Mammary epithelial cell (primary cell): ENCODE results near the gene PNO1.
"Not testable (repeated sequence)": the region's sequence is repeated elsewhere in the genome, so short reads cannot be mapped to it uniquely, and the experiment has no call there.

ENCODE experiments used
- EZH2 ChIP-seq: IDR thresholded peaks from 2 replicates; pipeline ENCODE4 v1.6.1; 2012; ENCODE audit warnings: low read length, inconsistent platforms, borderline replicate concordance
- TF ChIP-seq, protein P1 (sequence below), 2 donors: IDR thresholded peaks in 1 of 2; conservative IDR thresholded peaks in 1 of 2; 2 replicates each; pipeline ENCODE4 v1.5.1; 2011 to 2012; ENCODE audit warnings: inconsistent platforms in 2 of 2, low read length in 2 of 2, mild to moderate bottlenecking in 2 of 2, control low read depth in 1 of 2, low read depth in 1 of 2; ENCODE audit not compliant: insufficient read depth in 1 of 2; ENCODE audit errors: extremely low read depth in 1 of 2

DNA sequence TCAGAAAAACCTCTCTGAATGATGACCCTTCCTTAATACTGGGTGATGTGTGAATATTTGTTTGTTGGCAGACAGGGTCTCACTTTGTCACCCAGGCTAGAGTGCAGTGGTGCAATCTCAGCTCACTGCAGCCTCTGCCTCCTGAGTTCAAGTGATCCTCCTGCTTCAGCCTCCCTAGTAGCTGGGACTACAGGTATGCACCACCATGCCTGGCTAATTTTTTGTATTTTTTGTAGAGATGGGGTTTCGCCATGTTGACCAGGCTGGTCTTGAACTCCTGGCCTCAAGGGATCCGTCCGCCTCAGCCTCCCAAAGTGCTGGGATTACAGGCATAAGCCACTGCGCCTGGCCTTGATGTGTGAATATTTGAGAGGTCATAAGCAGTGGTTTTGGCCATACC is 17.5 kb downstream of the PNO1 start:
- TF ChIP-seq, protein P1, sequence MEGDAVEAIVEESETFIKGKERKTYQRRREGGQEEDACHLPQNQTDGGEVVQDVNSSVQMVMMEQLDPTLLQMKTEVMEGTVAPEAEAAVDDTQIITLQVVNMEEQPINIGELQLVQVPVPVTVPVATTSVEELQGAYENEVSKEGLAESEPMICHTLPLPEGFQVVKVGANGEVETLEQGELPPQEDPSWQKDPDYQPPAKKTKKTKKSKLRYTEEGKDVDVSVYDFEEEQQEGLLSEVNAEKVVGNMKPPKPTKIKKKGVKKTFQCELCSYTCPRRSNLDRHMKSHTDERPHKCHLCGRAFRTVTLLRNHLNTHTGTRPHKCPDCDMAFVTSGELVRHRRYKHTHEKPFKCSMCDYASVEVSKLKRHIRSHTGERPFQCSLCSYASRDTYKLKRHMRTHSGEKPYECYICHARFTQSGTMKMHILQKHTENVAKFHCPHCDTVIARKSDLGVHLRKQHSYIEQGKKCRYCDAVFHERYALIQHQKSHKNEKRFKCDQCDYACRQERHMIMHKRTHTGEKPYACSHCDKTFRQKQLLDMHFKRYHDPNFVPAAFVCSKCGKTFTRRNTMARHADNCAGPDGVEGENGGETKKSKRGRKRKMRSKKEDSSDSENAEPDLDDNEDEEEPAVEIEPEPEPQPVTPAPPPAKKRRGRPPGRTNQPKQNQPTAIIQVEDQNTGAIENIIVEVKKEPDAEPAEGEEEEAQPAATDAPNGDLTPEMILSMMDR (conservative IDR thresholded peaks at IDR 0.05 in 1 of 2, IDR thresholded peaks at IDR 0.05 in 1 of 2; ENCODE audit: extremely low read depth in 1 of 2, insufficient read depth in 1 of 2, low read depth in 1 of 2, low read length in 2 of 2): not testable (repeated sequence)
- not testable (repeated sequence) for TF ChIP-seq EZH2
